GM12864 (cell line): ENCODE results near the gene LRRC74B.
"Not testable (repeated sequence)": the region's sequence is repeated elsewhere in the genome, so short reads cannot be mapped to it uniquely, and the experiment has no call there.

Experiments
- DNase-seq: peaks from one replicate; pipeline ENCODE4 v3.0.0-alpha.2; 2011; ENCODE audit warnings: low read depth
- H3K4me3 ChIP-seq: 2 replicates; pipeline ENCODE4 v1.5.1; 2011; ENCODE audit warnings: mild to moderate bottlenecking, low read depth, low read length, control low read depth
- CTCF ChIP-seq: IDR thresholded peaks from 2 replicates; pipeline ENCODE4 v1.5.1; 2011; ENCODE audit warnings: low read depth, mild to moderate bottlenecking, moderate library complexity, low read length, control low read depth, inconsistent platforms; ENCODE audit errors: missing control alignments

Gene LRRC74B

GRCh38 chr22:21033895-21034294 is 11.9 kb upstream of the LRRC74B start:
- no peak overlapping the region for H3K4me3 ChIP-seq
- TF ChIP-seq CTCF: no peak
- DNase-seq: no peak

GRCh38 chr22:21034989-21035388 is 10.8 kb upstream of the LRRC74B start:
- TF ChIP-seq CTCF: no peak
- DNase-seq: no peak
- H3K4me3 ChIP-seq: no peak overlapping the region

DNA sequence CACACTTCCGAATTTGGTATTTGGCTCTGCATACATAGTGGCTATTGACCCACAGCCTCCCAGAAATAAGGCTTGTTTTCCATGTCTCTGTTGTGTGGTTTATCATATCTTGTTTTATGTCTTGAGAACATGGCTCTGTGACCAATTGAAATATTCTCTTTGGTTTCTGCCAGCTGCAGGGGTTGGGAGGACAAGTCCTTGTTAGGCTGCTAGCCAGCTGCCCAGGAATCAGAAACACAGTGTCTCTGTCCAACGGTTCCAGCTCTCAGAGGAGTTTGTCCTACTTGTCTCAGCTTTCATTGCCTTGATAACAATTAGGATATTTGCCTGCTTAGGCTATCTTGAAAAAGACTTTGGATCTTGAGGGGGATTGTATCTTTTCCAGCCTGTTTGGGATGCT is 7.3 kb upstream of the LRRC74B start:
- no peak overlapping the region for H3K4me3 ChIP-seq
- TF ChIP-seq CTCF: no peak
- DNase-seq: no peak

- not testable (repeated sequence) for H3K4me3 ChIP-seq
Observed at GRCh38 chr22:21039158-21039557, 6.6 kb upstream of the LRRC74B start.

DNA sequence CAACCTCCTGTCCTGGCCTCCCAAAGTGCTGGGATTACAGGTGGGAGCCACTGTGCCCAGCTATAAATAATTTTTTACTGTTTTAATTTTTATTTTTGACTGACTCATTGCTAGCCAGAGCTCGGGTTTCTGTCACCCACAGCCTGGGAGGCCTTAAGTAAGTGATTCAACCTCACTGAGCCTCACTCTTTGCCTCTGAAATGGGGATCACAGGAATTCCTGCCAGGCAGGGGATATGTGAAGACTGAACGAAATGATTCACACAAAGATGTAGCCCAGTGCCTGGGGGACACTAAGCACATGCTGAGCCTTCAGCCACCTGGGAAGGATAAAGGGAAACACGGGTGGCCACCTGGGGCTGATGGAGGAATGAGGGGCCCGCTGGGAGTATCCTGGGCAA is 3.8 kb upstream of the LRRC74B start:
- TF ChIP-seq CTCF: no peak
- no peak for DNase-seq

More at GRCh38 chr22:21039158-21039557, 6.6 kb upstream of the LRRC74B start:
- not testable (repeated sequence) for DNase-seq

DNA sequence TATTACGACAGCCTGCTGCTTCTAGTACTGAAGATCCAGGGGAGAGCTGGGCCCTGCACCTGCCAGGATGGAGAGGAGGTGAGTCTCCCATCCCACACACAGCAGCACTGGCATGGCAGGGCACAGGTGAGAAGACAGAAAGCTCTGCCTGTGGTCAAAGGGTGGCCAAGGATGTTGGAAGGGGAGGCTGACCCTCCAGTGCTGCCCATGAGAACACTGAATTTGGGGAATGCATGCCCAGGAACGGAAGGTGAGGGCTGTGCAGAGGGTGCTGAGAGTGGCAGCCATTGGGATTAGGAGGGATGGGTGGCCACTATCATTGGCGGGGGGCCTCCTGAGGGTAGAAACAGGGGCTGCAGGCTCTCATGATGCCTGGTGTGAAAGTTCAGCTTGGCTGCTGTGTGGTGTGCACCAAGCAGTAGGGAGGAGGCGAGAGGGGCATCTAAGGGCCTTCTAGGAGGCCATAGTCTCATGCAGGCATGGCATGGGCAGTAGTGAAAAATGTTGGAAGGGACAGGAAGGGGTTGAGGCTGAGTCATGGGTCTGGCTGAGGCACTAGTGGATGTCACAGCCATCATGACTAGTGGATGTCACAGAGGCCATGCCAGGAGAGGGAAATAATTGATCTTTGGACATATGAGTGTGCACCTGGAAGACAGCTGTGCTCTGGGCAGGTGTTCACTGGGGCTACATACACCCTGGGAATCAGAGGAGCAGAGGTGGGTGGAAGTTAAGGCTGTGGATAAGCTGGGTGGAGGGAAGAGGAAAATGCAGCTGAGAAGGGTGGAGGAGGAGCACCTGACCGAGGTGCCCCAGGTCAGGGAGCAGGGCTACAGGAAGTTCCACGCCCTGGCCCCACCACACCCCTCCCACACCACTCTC is 2.5 kb upstream of the LRRC74B start:
- no peak for DNase-seq
- H3K4me3 ChIP-seq: no peak overlapping the region
- TF ChIP-seq CTCF: no peak

More for the DNA sequence above, 3.8 kb upstream of the LRRC74B start:
- no peak overlapping the region for H3K4me3 ChIP-seq

- no peak for TF ChIP-seq CTCF
- no peak for DNase-seq
- H3K4me3 ChIP-seq: no peak overlapping the region
Observed at GRCh38 chr22:21043860-21044535, 1.7 kb upstream of the LRRC74B start.
